Stomach (tissue), 9 donors: ENCODE measurements around the gene OVOL3. TPM values are rescaled to one million over a fixed set of nuclear protein-coding genes. Genes with fewer than 3 reads are reported as not detected.

Experiments
- DNase-seq, 2 donors: peaks; one replicate each; pipeline versions ENCODE4 v3.0.0 to v3.0.0-alpha.2; 2013 to 2019
- H3K27ac ChIP-seq, 5 donors: fragments of 200-600 bp in 4 of 5; sonication (generic) in 4 of 5; one replicate each; pipeline ENCODE4 v1.5.1; 2013 to 2019; ENCODE audit warnings: mild to moderate bottlenecking in 1 of 5, moderate library complexity in 1 of 5
- H3K27me3 ChIP-seq, 3 donors: fragments of 200-600 bp; sonication (generic); one replicate each; pipeline ENCODE4 v1.5.1; 2017 to 2019; ENCODE audit warnings: mixed run types in 1 of 3
- H3K36me3 ChIP-seq, 4 donors: fragments of 200-600 bp; sonication (generic); 1 replicate in 3 of 4; 2 replicates in 1 of 4; pipeline ENCODE4 v1.5.1; 2016 to 2019
- H3K4me1 ChIP-seq, 4 donors: fragments of 200-600 bp; sonication (generic); one replicate each; pipeline ENCODE4 v1.5.1; 2016 to 2019
- H3K4me3 ChIP-seq, 4 donors: fragments of 200-600 bp; sonication (generic) in 3 of 4; one replicate each; pipeline ENCODE4 v1.5.1; 2016 to 2019; ENCODE audit warnings: mild to moderate bottlenecking in 1 of 4
- H3K9me3 ChIP-seq, 4 donors: fragments of 200-600 bp; sonication (generic); one replicate each; pipeline ENCODE4 v1.5.1; 2016 to 2019
- EP300 ChIP-seq: sonication (generic); formaldehyde crosslinking; IDR thresholded peaks from one replicate; pipeline ENCODE4 v1.6.1; 2017; ENCODE audit warnings: antibody characterized with exemption
- POLR2A ChIP-seq, 4 donors: fragments of 450-650 bp; IDR thresholded peaks; one replicate each; pipeline ENCODE4 v1.6.1; 2016; ENCODE audit warnings: antibody characterized with exemption in 4 of 4, control low read depth in 2 of 4, mild to moderate bottlenecking in 1 of 4, moderate library complexity in 1 of 4
- POLR2AphosphoS5 ChIP-seq, 3 donors: sonication (generic); formaldehyde crosslinking; IDR thresholded peaks; one replicate each; pipeline ENCODE4 v1.6.1; 2016; ENCODE audit warnings: antibody characterized with exemption in 3 of 3
- WGBS, 5 donors: extraction: QIAGEN DNeasy Blood & Tissue Kit in 3 of 5; methylation state at CpG; one replicate each; pipeline versions ENCODE4 v1.1.5 to v1.1.7; 2013 to 2018; 5-methylcytosine and 5-hydroxymethylcytosine counted together
- intact Hi-C: fragments of 100-400 bp; cut with DNase I; formaldehyde crosslinking; loops from one replicate; pipeline ENCODE4 v1.15.1; 2023; ENCODE audit warnings: low total_unique reads
- polyA plus RNA-seq, 3 donors: library from polyadenylated mRNA; stranded (reverse); fragments of 200-250 nt; gene quantifications; one replicate each; pipeline ENCODE4 v1.2.3, GENCODE V29; 2013
- total RNA-seq, 5 donors: library from RNA; depleted of rRNA; stranded (reverse); fragments of >200 nt; gene quantifications; one replicate each; pipeline versions ENCODE4 v1.1.0 to v1.2.3, GENCODE V29; 2014 to 2016
- TF ChIP-seq, protein P1 (sequence below), 7 experiments: fragments of 450-650 bp in 4 of 7; fragments of 200-600 bp in 3 of 7; sonication (generic) in 3 of 7; IDR thresholded peaks; one replicate each; pipeline ENCODE4 v1.5.1; 2016 to 2019; ENCODE audit warnings: antibody characterized with exemption in 7 of 7, control low read depth in 2 of 7, mild to moderate bottlenecking in 1 of 7
- donor health status: healthy with polysubstance abuse.
- donor health status: Bipolar disorder and iron deficiency.
- donor health status: healthy.

The OVOL3 gene
- total and polyA plus RNA-seq, 8 donors = not detected

DNA sequence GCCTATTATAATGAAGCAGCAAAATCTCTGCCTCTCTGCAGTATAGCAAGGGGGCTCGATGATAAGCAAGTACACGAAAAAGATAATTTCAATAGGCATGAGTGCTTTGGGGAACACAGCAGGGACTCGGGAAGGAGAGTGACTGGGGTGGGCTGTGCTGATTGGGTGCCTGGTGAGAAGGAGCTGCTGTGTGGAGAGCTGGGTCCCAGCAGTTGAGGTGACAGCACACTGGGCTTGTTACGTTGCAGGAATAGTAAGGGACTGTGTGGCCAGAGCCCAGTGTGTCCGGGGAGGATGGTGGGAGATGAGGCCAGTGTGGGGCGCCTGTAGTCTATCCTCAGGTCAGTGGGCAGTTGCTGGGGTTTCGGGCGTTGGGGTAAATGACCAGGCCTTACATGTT, 38.9 kb upstream of the OVOL3 start:
- Histone ChIP-seq H3K36me3 (peaks cover 0 to 17% (median 0%) of the 10 kb centered on the region in 4 donors), H3K4me3 (no peak overlapping the region), H3K4me1 (peaks cover 0 to 12% (median 10%) of the 10 kb centered on the region in 4 donors), H3K27me3 (no peaks in the 10 kb centered on the region), H3K9me3 (no peaks in the 10 kb centered on the region), H3K27ac (no peak overlapping the region)
- DNase-seq = no peak
- WGBS, 5 donors = 87 to 95% (median 92%) methylated on average over 8 of the region's 8 CpGs
- intact Hi-C loops = no loop called here
- TF ChIP-seq, protein P1, sequence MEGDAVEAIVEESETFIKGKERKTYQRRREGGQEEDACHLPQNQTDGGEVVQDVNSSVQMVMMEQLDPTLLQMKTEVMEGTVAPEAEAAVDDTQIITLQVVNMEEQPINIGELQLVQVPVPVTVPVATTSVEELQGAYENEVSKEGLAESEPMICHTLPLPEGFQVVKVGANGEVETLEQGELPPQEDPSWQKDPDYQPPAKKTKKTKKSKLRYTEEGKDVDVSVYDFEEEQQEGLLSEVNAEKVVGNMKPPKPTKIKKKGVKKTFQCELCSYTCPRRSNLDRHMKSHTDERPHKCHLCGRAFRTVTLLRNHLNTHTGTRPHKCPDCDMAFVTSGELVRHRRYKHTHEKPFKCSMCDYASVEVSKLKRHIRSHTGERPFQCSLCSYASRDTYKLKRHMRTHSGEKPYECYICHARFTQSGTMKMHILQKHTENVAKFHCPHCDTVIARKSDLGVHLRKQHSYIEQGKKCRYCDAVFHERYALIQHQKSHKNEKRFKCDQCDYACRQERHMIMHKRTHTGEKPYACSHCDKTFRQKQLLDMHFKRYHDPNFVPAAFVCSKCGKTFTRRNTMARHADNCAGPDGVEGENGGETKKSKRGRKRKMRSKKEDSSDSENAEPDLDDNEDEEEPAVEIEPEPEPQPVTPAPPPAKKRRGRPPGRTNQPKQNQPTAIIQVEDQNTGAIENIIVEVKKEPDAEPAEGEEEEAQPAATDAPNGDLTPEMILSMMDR (IDR thresholded peaks at IDR 0.05) = no peak
- no peak for TF ChIP-seq POLR2AphosphoS5 (IDR thresholded peaks at IDR 0.05)
- no peak for TF ChIP-seq POLR2A (IDR thresholded peaks at IDR 0.05)
- no peak for TF ChIP-seq EP300

GRCh38 chr19:36073121-36073876, 37.6 kb upstream of the OVOL3 start:
- WGBS, 5 donors = 87 to 90% (median 89%) methylated on average over 10 of the region's 10 CpGs
- TF ChIP-seq, protein P1 (IDR thresholded peaks at IDR 0.05) = no peak
- no peak for TF ChIP-seq EP300
- no peak for TF ChIP-seq POLR2A (IDR thresholded peaks at IDR 0.05)
- no peak for TF ChIP-seq POLR2AphosphoS5 (IDR thresholded peaks at IDR 0.05)
- no peak overlapping the region for H3K4me3 ChIP-seq
- intact Hi-C loops = no loop called here
- no peaks in the 10 kb centered on the region for H3K27me3 ChIP-seq
- no peak for DNase-seq
- peaks cover 0 to 12% (median 10%) of the 10 kb centered on the region in 4 donors for H3K4me1 ChIP-seq
- no peaks in the 10 kb centered on the region for H3K9me3 ChIP-seq
- no peak overlapping the region for H3K27ac ChIP-seq
- H3K36me3 ChIP-seq = peaks cover 0 to 10% (median 0%) of the 10 kb centered on the region in 4 donors

- Histone ChIP-seq H3K4me1 (no peaks in the 10 kb centered on the region), H3K9me3 (no peaks in the 10 kb centered on the region), H3K27ac (no peak overlapping the region), H3K4me3 (no peak overlapping the region), H3K36me3 (peaks cover 0 to 21% (median 0%) of the 10 kb centered on the region in 4 donors), H3K27me3 (no peaks in the 10 kb centered on the region)
- no peak for DNase-seq
- TF ChIP-seq, protein P1 (IDR thresholded peaks at IDR 0.05) = no peak
- no peak for TF ChIP-seq EP300
- TF ChIP-seq POLR2AphosphoS5 (IDR thresholded peaks at IDR 0.05) = no peak
- TF ChIP-seq POLR2A (IDR thresholded peaks at IDR 0.05) = no peak
- WGBS, 5 donors = 92 to 97% (median 95%) methylated on average over 3 of the region's 3 CpGs
- intact Hi-C loops = no loop called here
Observed at GRCh38 chr19:36079389-36079945, 31.5 kb upstream of the OVOL3 start.

- TF ChIP-seq POLR2AphosphoS5 (IDR thresholded peaks at IDR 0.05) = no peak
- no peak for TF ChIP-seq POLR2A (IDR thresholded peaks at IDR 0.05)
- TF ChIP-seq, protein P1 (IDR thresholded peaks at IDR 0.05) = no peak
- no peak for TF ChIP-seq EP300
- intact Hi-C loops = no loop called here
- Histone ChIP-seq H3K4me1 (no peaks in the 10 kb centered on the region), H3K4me3 (no peak overlapping the region), H3K27me3 (no peaks in the 10 kb centered on the region), H3K9me3 (no peaks in the 10 kb centered on the region), H3K27ac (no peak overlapping the region), H3K36me3 (peaks cover 0 to 21% (median 0%) of the 10 kb centered on the region in 4 donors)
- WGBS, 5 donors = 88 to 96% (median 94%) methylated on average over 3 of the region's 3 CpGs
- DNase-seq = no peak
Observed at GRCh38 chr19:36081385-36081784, 29.6 kb upstream of the OVOL3 start.
